Endodermal cell (in vitro differentiated cells): ENCODE measurements around the gene LMO3. TPM values are rescaled to one million over a fixed set of nuclear protein-coding genes. Genes with fewer than 3 reads are reported as not detected.

ENCODE experiments used
- DNase-seq: peaks from one replicate; pipeline ENCODE4 v3.0.0-alpha.2; 2017
- H3K27ac ChIP-seq: 2 replicates; pipeline ENCODE4 v1.5.1; 2013; ENCODE audit warnings: mild to moderate bottlenecking, low read depth, low read length, moderate library complexity
- H3K27me3 ChIP-seq: 2 replicates; pipeline ENCODE4 v1.6.1; 2013; ENCODE audit warnings: mild to moderate bottlenecking, low read length, moderate library complexity; ENCODE audit not compliant: insufficient read depth, control insufficient read depth, poor library complexity, severe bottlenecking
- H3K36me3 ChIP-seq: 2 replicates; pipeline ENCODE4 v1.7.0; 2013; ENCODE audit warnings: mild to moderate bottlenecking, low read length, moderate library complexity; ENCODE audit not compliant: control insufficient read depth, insufficient read depth
- H3K4me1 ChIP-seq: one replicate; pipeline ENCODE4 v1.7.0; 2013; ENCODE audit warnings: low read length; ENCODE audit not compliant: control insufficient read depth, insufficient read depth
- H3K4me3 ChIP-seq: 2 replicates; pipeline ENCODE4 v1.5.1; 2013; ENCODE audit warnings: mild to moderate bottlenecking, low read length, moderate library complexity
- H3K9ac ChIP-seq: 2 replicates; pipeline ENCODE4 v1.6.1; 2013; ENCODE audit warnings: mild to moderate bottlenecking, low read length, moderate library complexity; ENCODE audit not compliant: poor library complexity, severe bottlenecking; ENCODE audit errors: extremely low read depth
- H3K9me3 ChIP-seq: 2 replicates; pipeline ENCODE4 v1.6.1; 2013; ENCODE audit warnings: mild to moderate bottlenecking, low read length, moderate library complexity; ENCODE audit not compliant: control insufficient read depth
- H3K27ac Mint-ChIP-seq: 2 replicates; pipeline ENCODE4 v1.8.0; 2020; ENCODE audit warnings: mixed read lengths
- H3K27me3 Mint-ChIP-seq: 2 replicates; pipeline ENCODE4 v1.8.0; 2021; ENCODE audit warnings: mild to moderate bottlenecking, mixed read lengths; ENCODE audit not compliant: insufficient read depth
- H3K36me3 Mint-ChIP-seq: 2 replicates; pipeline ENCODE4 v1.8.0; 2020; ENCODE audit warnings: low read depth, mixed read lengths
- H3K4me1 Mint-ChIP-seq: 2 replicates; pipeline ENCODE4 v1.8.0; 2020; ENCODE audit warnings: mixed read lengths
- H3K4me3 Mint-ChIP-seq: 2 replicates; pipeline ENCODE4 v1.8.0; 2020; ENCODE audit warnings: mild to moderate bottlenecking, moderate library complexity, mixed read lengths
- H3K9me3 Mint-ChIP-seq: 2 replicates; pipeline ENCODE4 v1.8.0; 2020; ENCODE audit warnings: mild to moderate bottlenecking, mixed read lengths
- CTCF ChIP-seq: fragments of 200-600 bp; sonication (generic); conservative IDR thresholded peaks from 2 replicates; pipeline ENCODE4 v1.5.0; 2021; ENCODE audit warnings: antibody characterized with exemption, mild to moderate bottlenecking
- WGBS, 2 experiments: methylation state at CpG; one replicate each; pipeline versions ENCODE4 v1.1.5 to v1.1.7; 2013; ENCODE audit warnings: missing lambda C conversion rate in 2 of 2, mixed read lengths in 1 of 2; ENCODE audit not compliant: insufficient coverage in 1 of 2, insufficient read length in 1 of 2; 5-methylcytosine and 5-hydroxymethylcytosine counted together
- total RNA-seq, 2 donors: library from RNA; stranded (reverse); fragmentation: NEBNext Ultra II Directional in 1 of 2; extraction: Animal tissue kit (Norgen Biotek cat#: 25700) in 1 of 2; gene quantifications; 2 replicates in 1 of 2; 3 replicates in 1 of 2; pipeline ENCODE4 v1.2.1, GENCODE V29; 2021

LMO3 gene
- total RNA-seq, 2 donors from 2014 or later: 0.77 to 3.2 TPM

GRCh38 chr12:16600525-16600924 lies 5.4 kb downstream of the LMO3 start:
- H3K9ac ChIP-seq: no peak overlapping the region
- H3K36me3 ChIP-seq: no peaks in the 10 kb centered on the region
- Mint-ChIP-seq H3K36me3 (no peaks in the 10 kb centered on the region), H3K4me1 (peaks cover 12% of the 10 kb centered on the region), H3K27me3 (peaks cover 39% of the 10 kb centered on the region), H3K9me3 (no peaks in the 10 kb centered on the region), H3K4me3 (no peak overlapping the region), H3K27ac (no peak overlapping the region)
- no peak for TF ChIP-seq CTCF
- no peaks in the 10 kb centered on the region for H3K4me1 ChIP-seq
- WGBS, 2 experiments: 88 to 100% methylated on average over 1 to 5 of the region's 5 CpGs
- DNase-seq: no peak
- no peak overlapping the region for H3K4me3 ChIP-seq
- peaks cover 29% of the 10 kb centered on the region for H3K27me3 ChIP-seq
- no peaks in the 10 kb centered on the region for H3K9me3 ChIP-seq
- H3K27ac ChIP-seq: no peak overlapping the region

DNA sequence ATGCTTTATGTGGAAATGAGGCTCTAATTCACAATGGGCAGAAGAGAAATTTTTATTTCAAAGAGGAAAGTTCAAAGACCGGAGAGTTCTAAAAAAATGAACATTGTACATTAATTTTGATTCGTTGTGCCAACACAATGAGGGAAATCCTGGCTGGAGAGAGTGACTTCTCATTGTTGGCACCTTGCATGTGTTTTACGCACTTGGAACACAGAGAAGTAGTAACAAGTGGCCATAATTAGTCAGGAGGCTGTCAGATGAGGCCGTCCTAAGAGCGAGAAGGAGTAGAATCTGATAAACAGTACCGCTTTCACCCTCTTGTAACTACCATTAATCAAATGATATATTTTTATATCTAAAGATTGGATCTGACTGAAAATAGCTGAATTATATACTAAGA lies 6.9 kb downstream of the LMO3 start:
- no peak overlapping the region for H3K4me3 ChIP-seq
- no peaks in the 10 kb centered on the region for H3K4me1 ChIP-seq
- Mint-ChIP-seq H3K4me1 (peaks cover 2% of the 10 kb centered on the region), H3K27ac (no peak overlapping the region), H3K27me3 (peaks cover 24% of the 10 kb centered on the region), H3K9me3 (no peaks in the 10 kb centered on the region), H3K36me3 (no peaks in the 10 kb centered on the region), H3K4me3 (no peak overlapping the region)
- H3K36me3 ChIP-seq: no peaks in the 10 kb centered on the region
- DNase-seq: no peak
- H3K9ac ChIP-seq: no peak overlapping the region
- H3K9me3 ChIP-seq: no peaks in the 10 kb centered on the region
- no peak for TF ChIP-seq CTCF
- WGBS, 2 experiments: 90 to 100% methylated on average over 2 to 6 of the region's 6 CpGs
- H3K27me3 ChIP-seq: peaks cover 15% of the 10 kb centered on the region
- no peak overlapping the region for H3K27ac ChIP-seq

DNA sequence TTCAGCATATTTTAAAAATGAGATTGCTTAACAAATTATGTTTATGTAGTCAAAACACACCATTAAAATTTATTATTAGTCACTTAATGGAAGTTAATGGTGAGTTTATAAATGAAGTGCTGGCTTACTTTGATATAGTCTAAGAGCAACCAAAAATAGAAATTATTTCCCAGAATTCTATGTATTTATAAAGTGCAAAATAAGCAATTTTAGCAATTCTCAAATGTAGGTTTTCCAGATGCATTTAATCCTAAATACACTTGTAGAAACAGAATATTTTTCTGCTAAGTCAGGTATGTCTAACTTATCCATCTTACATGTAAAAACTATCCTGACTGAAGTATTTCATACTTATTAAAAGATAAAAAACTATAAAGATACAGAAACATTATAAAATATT lies 11.2 kb downstream of the LMO3 start:
- Mint-ChIP-seq H3K36me3 (no peaks in the 10 kb centered on the region), H3K4me1 (no peaks in the 10 kb centered on the region), H3K27ac (no peak overlapping the region), H3K9me3 (no peaks in the 10 kb centered on the region), H3K4me3 (no peak overlapping the region), H3K27me3 (no peaks in the 10 kb centered on the region)
- H3K9ac ChIP-seq: no peak overlapping the region
- H3K4me3 ChIP-seq: no peak overlapping the region
- no peaks in the 10 kb centered on the region for H3K4me1 ChIP-seq
- H3K9me3 ChIP-seq: no peaks in the 10 kb centered on the region
- TF ChIP-seq CTCF: no peak
- no peak for DNase-seq
- no peak overlapping the region for H3K27ac ChIP-seq
- H3K36me3 ChIP-seq: no peaks in the 10 kb centered on the region
- no peaks in the 10 kb centered on the region for H3K27me3 ChIP-seq
